ENCODE measurements around the gene BEND6. TPM values are rescaled to one million over a fixed set of nuclear protein-coding genes. Genes with fewer than 3 reads are reported as not detected.

BEND6 gene
- total and polyA plus RNA-seq, 2 of the 4 experiments (the other 2 are of a cell fraction) = 4.1 to 9.7 TPM

- dilution Hi-C loops (cut with HindIII; ENCODE audit: low sequenced_read_pairs, unreplicated experiment) (no loop called here), intact Hi-C loops (cut with micrococcal nuclease) (loop anchor here (5.0 kb wide), 1 partner anchor 35 kb away; no protein-coding TSS in a partner anchor), in situ Hi-C loops (cut with MboI; ENCODE audit: low sequenced_read_pairs) (no loop called here)
- Histone ChIP-seq H3K56ac (ENCODE audit: extremely low read depth, insufficient read depth, low read length) (no peak overlapping the region), H2BK120ac (ENCODE audit: low read depth, low read length) (no peak overlapping the region), H2BK20ac (ENCODE audit: low read depth, low read length) (no peak overlapping the region), H3K4me2 (ENCODE audit: low read depth, low read length) (no peak overlapping the region), H3K9me3 (ENCODE audit: control insufficient read depth, insufficient read depth, low read length) (no peaks in the 10 kb centered on the region), H3K27ac (ENCODE audit: insufficient read depth, low read length) (no peak overlapping the region), H3K14ac (replicated peaks; ENCODE audit: low read depth, low read length) (no peak overlapping the region), H4K20me1 (ENCODE audit: insufficient read depth, low read length) (no peaks in the 10 kb centered on the region), H2AK5ac (ENCODE audit: low read depth, low read length) (no peak overlapping the region), H3K23ac (ENCODE audit: low read depth, low read length) (no peak overlapping the region), H2BK15ac (ENCODE audit: low read depth, low read length) (no peak overlapping the region), H3K79me1 (ENCODE audit: low read depth in 1 of 2, low read length in 2 of 2) (no peaks in the 10 kb centered on the region), H4K91ac (ENCODE audit: insufficient read depth, low read depth, low read length) (no peak overlapping the region), H3K9me1 (ENCODE audit: insufficient read depth, low read length) (no peaks in the 10 kb centered on the region), H3K27me3 (ENCODE audit: control insufficient read depth, insufficient read depth, low read length) (no peaks in the 10 kb centered on the region), H3K4me1 (ENCODE audit: control insufficient read depth, insufficient read depth, low read length) (no peaks in the 10 kb centered on the region), H3K4ac (ENCODE audit: low read depth, low read length) (no peak overlapping the region), H2AK9ac (replicated peaks; ENCODE audit: low read depth, low read length, poor library complexity) (no peak overlapping the region), H3K36me3 (ENCODE audit: control insufficient read depth, insufficient read depth, low read length) (0 out of 2 replicates have a peak, but pooled peaks cover 1% of the 10 kb centered on the region), H3K4me3 (ENCODE audit: insufficient read depth, low read depth, low read length) (no peak overlapping the region), H4K8ac (ENCODE audit: low read depth in 2 of 2, low read length in 2 of 2) (no peak overlapping the region), H4K5ac (ENCODE audit: low read depth, low read length) (no peak overlapping the region), H2BK5ac (ENCODE audit: low read depth, low read length, poor library complexity, severe bottlenecking) (no peak overlapping the region), H2AFZ (replicated peaks; ENCODE audit: low read length, poor library complexity) (no peak overlapping the region), H3K18ac (ENCODE audit: low read depth, low read length) (no peak overlapping the region), H3K9ac (ENCODE audit: low read depth, low read length) (no peak overlapping the region)
- no peak for DNase-seq
- BruUV-seq (replicated peaks) = no TSS peak
- POLR2A ChIA-PET (ENCODE audit: unreplicated experiment) = interaction anchor here (0.6 kb wide), 1 partner anchor 104 kb away, joined by 5 read pairs; no protein-coding TSS in a partner anchor
- WGBS, 2 experiments (ENCODE audit: extremely low coverage in 2 of 2, insufficient read length in 1 of 2) = 48% methylated on average over 2 of the region's 2 CpGs; no CpG with 5 or more reads in 1 of the 2 experiments
- no peak for ATAC-seq (ENCODE audit: low read depth)
- CTCF ChIA-PET = interaction anchor here (0.8 kb wide), 1 partner anchor 12 kb away, joined by 3 read pairs; no protein-coding TSS in a partner anchor
- TF ChIP-seq BHLHE40 (IDR thresholded peaks at IDR 0.05; ENCODE audit: low read depth, low read length) (no peak), CHD1 (IDR thresholded peaks at IDR 0.05; ENCODE audit: low read depth, low read length) (no peak), MXI1 (IDR thresholded peaks at IDR 0.05; ENCODE audit: borderline replicate concordance, low read depth, low read length) (no peak), RCOR1 (IDR thresholded peaks at IDR 0.05; ENCODE audit: insufficient replicate concordance, low read length) (no peak), ELK1 (IDR thresholded peaks at IDR 0.05; ENCODE audit: borderline replicate concordance, low read depth, low read length) (no peak), MAZ (IDR thresholded peaks at IDR 0.05; ENCODE audit: borderline replicate concordance, low read depth, low read length) (no peak), CEBPB (IDR thresholded peaks at IDR 0.05; ENCODE audit: low read depth, low read length) (no peak), NFE2L2 (IDR thresholded peaks at IDR 0.05; ENCODE audit: low read depth, low read length) (no peak), FOS (IDR thresholded peaks at IDR 0.05; ENCODE audit: low read depth, low read length) (no peak), RFX5 (IDR thresholded peaks at IDR 0.05; ENCODE audit: low read depth, low read length) (no peak), RAD21 (IDR thresholded peaks at IDR 0.05; ENCODE audit: low read length) (no peak), CTCF (conservative IDR thresholded peaks at IDR 0.05; ENCODE audit: low read depth, low read length) (no peak)
These were observed 37.1 kb downstream of the BEND6 start for GRCh38 chr6:56992036-56992435.

All from IMR-90 (cell line).